A673 (cell line): ENCODE measurements around the gene LTBP4.

Experiments
- CTCF ChIP-seq: fragments of 300-800, 200-600 bp; sonication (generic); conservative IDR thresholded peaks from 2 replicates; pipeline ENCODE4 v1.5.1; 2017; ENCODE audit warnings: low read depth, mild to moderate bottlenecking, antibody characterized with exemption, low read length, moderate library complexity, mixed read lengths
- EZH2 ChIP-seq: fragments of 200-600 bp; sonication (generic); IDR thresholded peaks from 2 replicates; pipeline ENCODE4 v1.6.1; 2017; ENCODE audit warnings: borderline replicate concordance, low read depth, mild to moderate bottlenecking, mixed read lengths, antibody characterized with exemption, low read length; ENCODE audit not compliant: poor library complexity, severe bottlenecking

GRCh38 chr19:40576151-40576584, 25.0 kb upstream of the LTBP4 start:
- TF ChIP-seq EZH2 (no peak), CTCF (no peak)
